PC-3 (cell line): ENCODE data around the gene KRTAP10-4. TPM values are rescaled to one million over a fixed set of nuclear protein-coding genes. Genes with fewer than 3 reads are reported as not detected.

Experiments
- ATAC-seq: fragments of 200-7000 bp; cut with Tn5 transposase; 2 replicates; pipeline ENCODE4 v1.9.1; 2020; ENCODE audit warnings: mild to moderate bottlenecking, moderate library complexity
- BruUV-seq: library from RNA; stranded (reverse); fragments of 400-500 nt; replicated peaks from 2 replicates; lab custom pipeline; 2021; lab: Mats Ljungman, UMichigan
- CTCF ChIA-PET: fragments of 300-600 bp; sonication (Branson Sonifier 250); formaldehyde crosslinking; loops from one replicate; lab custom pipeline; 2022; ENCODE audit warnings: antibody characterized with exemption; lab: Charles Lee
- POLR2A ChIA-PET: fragments of 300-600 bp; sonication (Branson Sonifier 250); formaldehyde crosslinking; loops from one replicate; lab custom pipeline; 2022; ENCODE audit warnings: antibody characterized with exemption; ENCODE audit not compliant: unreplicated experiment; lab: Charles Lee
- DNase-seq: peaks from one replicate; pipeline ENCODE4 v3.0.0-alpha.2; 2015
- H2AFZ ChIP-seq: fragments of 300-600 bp; sonication (generic); 2 replicates; pipeline ENCODE4 v1.6.0; 2016; ENCODE audit warnings: antibody characterized with exemption, low read length
- H3F3A ChIP-seq: fragments of 300-600 bp; sonication (generic); one replicate; pipeline ENCODE4 v1.6.0; 2017; ENCODE audit warnings: antibody characterized with exemption, low read length, control low read depth, mild to moderate bottlenecking; ENCODE audit not compliant: unreplicated experiment
- H3K27ac ChIP-seq: fragments of 300-600 bp; sonication (generic); 2 replicates; pipeline ENCODE4 v1.5.1; 2016; ENCODE audit warnings: mild to moderate bottlenecking, low read length
- H3K27me3 ChIP-seq: fragments of 300-600 bp; sonication (generic); 2 replicates; pipeline ENCODE4 v1.6.1; 2016; ENCODE audit warnings: low read length, mixed read lengths
- H3K36me3 ChIP-seq: fragments of 300-600 bp; sonication (generic); 2 replicates; pipeline ENCODE4 v1.6.1; 2016; ENCODE audit warnings: low read depth, mixed run types, low read length, mixed read lengths
- H3K4me1 ChIP-seq: fragments of 300-600 bp; sonication (generic); 2 replicates; pipeline ENCODE4 v1.5.1; 2016; ENCODE audit warnings: low read length; ENCODE audit not compliant: insufficient read depth
- H3K4me2 ChIP-seq: fragments of 300-600 bp; sonication (generic); 2 replicates; pipeline ENCODE4 v1.6.0; 2016; ENCODE audit warnings: low read length
- H3K4me3 ChIP-seq: fragments of 300-600 bp; sonication (generic); 2 replicates; pipeline ENCODE4 v1.5.1; 2016; ENCODE audit warnings: mild to moderate bottlenecking, low read length, mixed read lengths
- H3K79me2 ChIP-seq: fragments of 300-600 bp; sonication (generic); 2 replicates; pipeline ENCODE4 v1.6.1; 2017; ENCODE audit warnings: low read length, mixed read lengths
- H3K9ac ChIP-seq: fragments of 300-600 bp; sonication (generic); 2 replicates; pipeline ENCODE4 v1.6.0; 2016; ENCODE audit warnings: mild to moderate bottlenecking, low read length
- H3K9me2 ChIP-seq: fragments of 300-600 bp; sonication (generic); replicated peaks from 2 replicates; pipeline ENCODE4 v1.6.1; 2016; ENCODE audit warnings: mixed run types, low read length, mixed read lengths
- H3K9me3 ChIP-seq: fragments of 300-600 bp; sonication (generic); 2 replicates; pipeline ENCODE4 v1.6.1; 2016; ENCODE audit warnings: low read length, mixed read lengths
- H4K20me1 ChIP-seq: fragments of 300-600 bp; sonication (generic); 2 replicates; pipeline ENCODE4 v1.6.1; 2016; ENCODE audit warnings: low read length, mixed read lengths
- CTCF ChIP-seq: fragments of 300-600 bp; sonication (generic); conservative IDR thresholded peaks from 2 replicates; pipeline ENCODE4 v1.5.1; 2017; ENCODE audit warnings: antibody characterized with exemption, low read depth, mild to moderate bottlenecking, low read length
- EZH2 ChIP-seq: fragments of 300-600 bp; sonication (generic); IDR thresholded peaks from one replicate; pipeline ENCODE4 v1.6.1; 2017; ENCODE audit warnings: antibody characterized with exemption, mild to moderate bottlenecking, low read length; ENCODE audit not compliant: unreplicated experiment
- EZH2phosphoT487 ChIP-seq: fragments of 300-600 bp; sonication (generic); IDR thresholded peaks from 2 replicates; pipeline ENCODE4 v1.6.1; 2018; ENCODE audit warnings: mild to moderate bottlenecking, antibody characterized with exemption, low read length, borderline replicate concordance
- intact Hi-C: fragments of 100-400 bp; cut with micrococcal nuclease; formaldehyde crosslinking; loops from 2 replicates; pipeline ENCODE4 v1.9.0; 2023
- total RNA-seq: library from RNA; depleted of rRNA; stranded (reverse); fragments of >200 nt; gene quantifications from 2 replicates; pipeline ENCODE4 v1.2.3, GENCODE V29; 2014

KRTAP10-4 gene
- total RNA-seq, 1 experiment from 2014 or later = not detected

- Histone ChIP-seq H3K9me3 (no peaks in the 10 kb centered on the region), H3K4me1 (no peaks in the 10 kb centered on the region), H2AFZ (no peak overlapping the region), H3K9me2 (no peaks in the 10 kb centered on the region), H3K79me2 (no peaks in the 10 kb centered on the region), H4K20me1 (no peaks in the 10 kb centered on the region), H3K27me3 (no peaks in the 10 kb centered on the region), H3K4me3 (no peak overlapping the region), H3K4me2 (no peak overlapping the region), H3F3A (no peaks in the 10 kb centered on the region), H3K9ac (no peak overlapping the region), H3K27ac (no peak overlapping the region), H3K36me3 (no peaks in the 10 kb centered on the region)
- POLR2A ChIA-PET = interaction anchor here (0.5 kb wide), 1 partner anchor 139 kb away, joined by 5 read pairs; no protein-coding TSS in a partner anchor
- TF ChIP-seq EZH2 = no peak
- no peak for TF ChIP-seq EZH2phosphoT487
- no peak for DNase-seq
- intact Hi-C loops = no loop called here
- no peak for ATAC-seq
- CTCF ChIA-PET = no interaction called here
- no TSS peak for BruUV-seq
Measured at GRCh38 chr21:44552681-44553080, 20.8 kb upstream of the KRTAP10-4 start.

- no peak for TF ChIP-seq EZH2
- TF ChIP-seq CTCF = no peak
- TF ChIP-seq EZH2phosphoT487 = no peak
- ChIA-PET CTCF (no interaction called here), POLR2A (no interaction called here)
- H3K9me2 ChIP-seq = no peaks in the 10 kb centered on the region
- no peak overlapping the region for H3K4me3 ChIP-seq
- H3K9me3 ChIP-seq = no peaks in the 10 kb centered on the region
- H4K20me1 ChIP-seq = no peaks in the 10 kb centered on the region
- no peaks in the 10 kb centered on the region for H3K79me2 ChIP-seq
- no peak overlapping the region for H3K4me2 ChIP-seq
- H2AFZ ChIP-seq = no peak overlapping the region
- no peak overlapping the region for H3K9ac ChIP-seq
- intact Hi-C loops = no loop called here
- DNase-seq (no peak), ATAC-seq (no peak)
- no peaks in the 10 kb centered on the region for H3K36me3 ChIP-seq
- H3K4me1 ChIP-seq = no peaks in the 10 kb centered on the region
- H3K27me3 ChIP-seq = no peaks in the 10 kb centered on the region
- no peak overlapping the region for H3K27ac ChIP-seq
- no peaks in the 10 kb centered on the region for H3F3A ChIP-seq
- no TSS peak for BruUV-seq
Measured at GRCh38 chr21:44555200-44555875, 18.2 kb upstream of the KRTAP10-4 start.

- Histone ChIP-seq H3K4me2 (no peak overlapping the region), H3K36me3 (no peaks in the 10 kb centered on the region), H4K20me1 (no peaks in the 10 kb centered on the region), H3K4me1 (no peaks in the 10 kb centered on the region), H3K79me2 (no peaks in the 10 kb centered on the region), H3K9me2 (no peaks in the 10 kb centered on the region), H3K4me3 (no peak overlapping the region), H3K9me3 (no peaks in the 10 kb centered on the region), H3F3A (no peaks in the 10 kb centered on the region), H3K27ac (no peak overlapping the region), H2AFZ (no peak overlapping the region), H3K9ac (no peak overlapping the region), H3K27me3 (no peaks in the 10 kb centered on the region)
- no peak for DNase-seq
- TF ChIP-seq EZH2phosphoT487 = no peak
- no peak for TF ChIP-seq CTCF
- no peak for TF ChIP-seq EZH2
- POLR2A ChIA-PET = no interaction called here
- no peak for ATAC-seq
- BruUV-seq = no TSS peak
- intact Hi-C loops = no loop called here
- CTCF ChIA-PET = no interaction called here
Measured at GRCh38 chr21:44556879-44557278, 16.6 kb upstream of the KRTAP10-4 start.
